HG03159 (cell line): ENCODE results near the gene ATP2A3.
A peak's percentile ranks its signal among the peaks of the same experiment; 100 is the strongest.

Source experiments
- ATAC-seq: cut with Tn5 transposase; IDR thresholded peaks from one replicate; pipeline ENCODE4 v1.9.1; 2021; ENCODE audit warnings: mild to moderate bottlenecking, moderate library complexity; ENCODE audit not compliant: unreplicated experiment

ATP2A3 gene

DNA sequence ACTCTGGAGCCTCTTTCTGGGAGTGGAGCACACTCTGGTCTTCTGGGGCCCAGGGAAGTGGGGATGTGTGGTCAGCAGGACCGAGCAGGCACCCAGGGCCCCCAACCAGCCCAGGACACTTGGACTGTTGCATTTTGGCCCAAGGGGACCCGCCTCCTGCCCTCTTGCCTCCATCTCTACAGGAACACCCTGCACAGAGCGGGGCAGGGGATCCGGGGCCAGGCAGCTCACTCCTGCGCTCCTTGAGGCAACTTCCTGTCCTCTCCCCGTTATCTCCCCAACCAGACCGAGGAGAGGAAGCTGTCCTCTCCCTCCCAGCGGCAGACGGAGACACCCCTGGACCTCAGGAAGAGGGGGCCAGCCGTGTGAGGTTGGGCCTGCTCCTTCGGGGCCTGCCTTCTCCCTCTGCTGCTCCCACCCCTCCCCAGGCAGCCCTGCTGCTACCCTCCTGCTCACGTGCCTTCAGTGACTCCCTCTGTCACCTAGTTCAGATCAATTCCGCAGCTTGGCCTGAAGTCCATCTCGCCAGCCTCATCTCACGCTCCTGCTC, 10.0 kb upstream of the ATP2A3 start:
- ATAC-seq, result no peak

DNA sequence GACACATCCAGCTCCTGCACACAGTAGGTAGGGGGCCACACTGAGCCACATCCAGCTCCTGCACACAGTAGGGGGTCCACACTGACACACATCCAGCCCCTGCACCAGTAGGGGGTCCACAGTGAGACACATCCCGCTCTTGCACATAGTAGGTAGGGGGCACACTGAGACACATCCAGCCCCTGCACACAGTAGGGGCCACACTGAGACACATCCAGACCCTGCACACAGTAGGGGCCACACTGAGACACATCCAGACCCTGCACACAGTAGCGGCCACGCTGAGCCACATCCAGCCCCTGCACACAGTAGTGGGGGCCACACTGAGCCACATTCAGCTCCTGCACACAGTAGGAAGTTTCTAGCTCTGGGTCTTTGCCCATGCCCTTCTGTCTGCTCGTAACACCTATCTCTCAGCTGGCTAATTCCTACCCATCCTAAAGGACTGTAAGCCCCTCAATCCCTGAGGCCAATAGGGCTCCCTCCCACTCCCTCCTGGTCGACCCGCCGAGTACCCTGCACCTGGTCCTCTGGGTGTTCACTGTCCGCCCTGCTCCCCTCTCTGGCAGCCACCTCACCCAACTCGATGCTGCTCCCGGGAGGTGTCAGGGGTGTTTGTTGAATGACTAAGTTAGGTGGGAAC, 9.4 kb upstream of the ATP2A3 start:
- ATAC-seq, result no peak

DNA sequence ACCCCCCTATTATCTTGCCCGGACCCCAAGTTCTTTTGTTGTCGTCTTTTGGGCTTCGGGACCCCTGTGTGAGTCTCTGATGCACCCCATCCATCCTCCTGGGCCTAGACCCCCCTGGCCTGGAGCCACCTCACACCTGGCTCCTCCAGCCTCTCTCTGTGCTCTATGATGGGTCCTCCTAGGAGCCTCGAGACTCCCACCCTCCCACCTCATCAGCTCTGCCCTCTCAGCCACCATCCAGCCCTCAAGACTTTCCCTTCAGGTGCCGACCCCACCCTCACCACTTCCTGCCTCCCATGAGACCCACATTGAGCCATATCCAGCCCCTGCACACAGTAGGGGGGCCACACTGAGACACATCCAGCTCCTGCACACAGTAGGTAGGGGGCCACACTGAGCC, 8.7 kb upstream of the ATP2A3 start:
- ATAC-seq, result no peak

DNA sequence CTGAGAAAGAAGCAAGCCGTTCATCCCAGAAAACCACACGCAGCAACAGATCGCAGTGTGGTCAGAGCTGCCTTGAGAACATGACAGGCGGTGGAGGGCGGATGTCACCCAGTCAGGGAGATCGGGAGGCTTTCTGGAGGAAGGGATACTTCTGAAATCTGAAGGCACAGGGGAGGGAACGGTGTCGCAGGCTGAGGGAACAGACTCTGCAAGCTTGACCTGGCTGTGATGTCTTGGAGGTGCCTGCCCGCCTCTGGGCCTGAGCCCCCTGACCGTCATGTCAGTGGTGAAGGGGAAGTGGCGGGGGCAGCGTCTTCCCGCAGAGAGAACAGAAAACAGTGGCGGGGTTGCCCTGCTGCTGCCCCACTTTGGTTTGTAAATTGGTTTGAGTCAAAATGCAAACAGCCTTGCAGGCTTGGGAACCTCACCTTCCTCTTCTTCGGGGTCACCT, 8.1 kb upstream of the ATP2A3 start:
- ATAC-seq, result no peak

DNA sequence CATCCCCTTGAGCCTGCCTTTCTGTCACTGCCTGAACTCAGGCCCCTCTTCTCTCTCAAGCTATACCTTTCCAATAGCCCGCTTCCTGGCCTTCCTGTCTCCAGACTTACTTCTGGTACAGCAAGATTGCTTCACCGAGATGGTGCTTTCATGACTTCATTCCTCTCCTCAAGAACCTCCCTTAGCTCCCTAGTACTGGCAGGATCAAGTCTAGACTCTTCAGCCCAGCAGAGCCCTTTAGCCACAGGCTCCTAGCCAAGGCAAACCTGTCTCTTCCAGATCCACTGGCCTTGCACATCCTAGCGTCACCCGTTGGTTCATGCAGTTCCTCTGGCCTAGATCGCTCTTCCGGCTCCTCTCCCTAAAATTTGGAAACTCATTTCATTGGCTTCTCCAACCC, 6.4 kb upstream of the ATP2A3 start:
- no peak for ATAC-seq

DNA sequence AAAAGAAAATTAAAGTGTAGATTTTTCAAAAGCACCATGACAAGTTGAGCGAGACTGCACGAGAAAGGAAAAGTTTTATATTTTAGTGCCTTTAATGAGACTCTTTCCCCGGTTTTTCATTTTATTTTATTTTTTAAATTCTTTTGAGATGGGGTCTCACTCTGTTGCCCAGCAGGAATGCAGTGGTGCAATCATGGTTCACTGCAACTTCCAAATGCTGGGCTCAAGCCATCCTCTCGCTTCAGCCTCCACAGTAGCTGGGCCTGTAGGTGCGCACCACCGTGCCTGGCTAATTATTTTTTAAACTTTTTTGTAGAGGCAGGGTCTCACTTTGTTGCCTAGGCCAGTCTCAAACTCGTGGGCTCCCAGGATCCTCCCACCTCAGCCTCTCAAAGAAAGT, 5.7 kb upstream of the ATP2A3 start:
- ATAC-seq, result no peak

DNA sequence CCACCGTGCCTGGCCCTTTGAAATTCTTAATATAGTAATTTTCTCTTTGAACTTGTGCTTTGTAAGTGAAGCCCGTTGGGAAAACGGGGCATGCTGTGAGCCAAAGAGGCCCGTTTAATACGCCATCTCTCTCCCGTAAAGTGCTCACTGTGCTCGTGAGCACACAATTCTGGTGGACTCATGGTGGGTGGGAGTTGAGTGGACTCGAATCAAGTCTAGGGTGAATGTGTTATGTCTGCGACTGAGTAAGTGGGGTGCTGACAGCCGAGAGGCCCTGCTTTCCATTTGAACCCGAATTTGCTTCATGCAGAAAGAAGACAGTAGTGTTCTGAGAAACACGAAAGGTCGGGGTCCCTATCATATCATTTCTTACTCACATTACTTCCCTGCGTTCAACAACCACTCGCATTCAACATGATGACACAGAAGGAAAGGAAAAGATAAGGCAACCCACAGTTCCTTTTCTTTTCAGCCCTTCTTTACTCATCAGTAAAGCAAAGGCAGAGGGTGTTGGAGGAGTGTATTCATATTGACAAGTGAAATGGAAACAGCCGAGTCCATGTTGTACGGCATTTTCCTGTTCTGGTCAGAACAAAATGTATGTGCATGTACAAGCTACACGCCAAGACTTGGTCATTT, 4.8 kb upstream of the ATP2A3 start:
- no peak for ATAC-seq

DNA sequence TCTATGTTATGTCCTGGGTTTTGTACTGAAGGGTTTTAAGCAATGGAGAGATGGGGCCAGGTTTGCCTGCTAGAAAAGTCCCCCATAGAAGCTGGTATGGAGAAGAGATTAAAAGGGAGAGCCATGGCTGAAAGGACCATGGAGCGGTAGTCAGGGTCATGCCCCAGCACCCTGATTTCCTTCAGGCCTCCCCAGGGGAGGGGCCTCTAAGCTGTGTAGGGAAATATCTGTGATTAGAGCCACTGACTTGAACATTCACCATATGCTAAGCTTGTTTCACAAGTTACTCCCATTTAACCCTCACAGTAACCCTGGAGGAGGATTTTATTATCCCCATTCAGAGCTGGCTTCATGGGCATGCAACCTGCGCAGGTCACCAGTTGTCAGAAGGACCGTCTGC, 3.8 kb upstream of the ATP2A3 start:
- no peak for ATAC-seq

DNA sequence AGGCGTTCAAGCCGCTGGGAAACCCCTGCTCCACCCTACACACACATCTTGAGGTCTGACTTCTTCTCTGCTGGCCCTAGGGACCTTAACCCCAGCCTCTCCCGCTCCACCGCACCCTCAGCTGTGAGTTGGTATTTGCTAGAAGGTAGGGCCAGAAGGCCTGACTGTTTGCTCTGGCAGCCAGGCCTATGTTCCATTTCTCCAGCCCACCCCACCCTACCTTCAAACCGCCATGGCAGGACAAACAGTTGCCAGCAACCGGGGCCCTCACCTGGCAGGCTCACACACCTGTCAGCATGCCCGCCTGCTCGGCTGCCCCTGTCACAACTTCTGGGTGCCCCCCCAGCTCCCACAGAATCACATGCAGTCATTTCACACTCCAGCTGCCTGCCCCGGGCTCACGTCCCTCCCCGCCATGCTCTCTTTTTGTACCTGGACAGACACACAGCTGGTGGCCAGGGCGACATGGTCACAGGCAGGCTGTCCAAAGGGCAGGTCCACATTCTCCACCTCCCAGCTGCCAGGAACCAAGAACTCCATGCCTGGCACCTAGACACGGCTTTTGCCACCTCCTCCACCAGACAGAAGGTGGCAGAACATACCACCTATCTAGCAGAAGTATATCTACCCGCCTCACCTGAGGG, 2.6 kb upstream of the ATP2A3 start:
- no peak for ATAC-seq

DNA sequence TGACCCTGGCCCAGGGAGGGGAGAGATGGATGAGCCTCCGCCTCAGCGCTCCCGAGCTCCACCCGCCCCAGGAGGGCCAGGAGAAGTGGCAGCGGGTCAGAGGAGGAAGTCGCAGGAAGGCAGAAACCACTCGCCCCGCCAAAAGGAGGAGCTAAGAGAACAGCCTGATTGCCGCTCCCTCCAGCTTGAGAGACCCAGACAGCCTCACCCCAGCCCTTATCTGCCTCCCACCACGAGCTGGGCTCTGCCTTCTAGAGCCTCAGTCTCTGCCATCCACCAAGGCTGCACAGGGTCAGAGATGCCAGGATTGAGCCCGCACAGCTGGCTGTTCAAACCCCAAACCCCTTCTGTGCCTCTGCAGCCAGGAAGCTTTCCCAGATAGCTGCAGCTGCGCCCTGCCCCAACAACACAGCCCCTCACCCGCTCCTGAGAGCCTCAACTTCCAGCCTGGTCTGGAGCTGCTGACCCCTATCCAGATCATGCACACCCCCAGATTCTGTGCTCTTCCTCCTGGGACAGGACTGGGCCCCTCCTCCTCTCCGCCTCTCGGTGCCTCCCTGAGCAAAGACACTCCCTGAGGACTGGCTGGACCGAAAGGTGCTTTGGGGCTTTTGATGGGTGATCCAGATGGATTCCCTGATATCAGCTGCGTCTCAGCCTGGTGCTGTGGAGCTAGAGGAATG, 1.0 kb upstream of the ATP2A3 start:
- ATAC-seq, result no peak

DNA sequence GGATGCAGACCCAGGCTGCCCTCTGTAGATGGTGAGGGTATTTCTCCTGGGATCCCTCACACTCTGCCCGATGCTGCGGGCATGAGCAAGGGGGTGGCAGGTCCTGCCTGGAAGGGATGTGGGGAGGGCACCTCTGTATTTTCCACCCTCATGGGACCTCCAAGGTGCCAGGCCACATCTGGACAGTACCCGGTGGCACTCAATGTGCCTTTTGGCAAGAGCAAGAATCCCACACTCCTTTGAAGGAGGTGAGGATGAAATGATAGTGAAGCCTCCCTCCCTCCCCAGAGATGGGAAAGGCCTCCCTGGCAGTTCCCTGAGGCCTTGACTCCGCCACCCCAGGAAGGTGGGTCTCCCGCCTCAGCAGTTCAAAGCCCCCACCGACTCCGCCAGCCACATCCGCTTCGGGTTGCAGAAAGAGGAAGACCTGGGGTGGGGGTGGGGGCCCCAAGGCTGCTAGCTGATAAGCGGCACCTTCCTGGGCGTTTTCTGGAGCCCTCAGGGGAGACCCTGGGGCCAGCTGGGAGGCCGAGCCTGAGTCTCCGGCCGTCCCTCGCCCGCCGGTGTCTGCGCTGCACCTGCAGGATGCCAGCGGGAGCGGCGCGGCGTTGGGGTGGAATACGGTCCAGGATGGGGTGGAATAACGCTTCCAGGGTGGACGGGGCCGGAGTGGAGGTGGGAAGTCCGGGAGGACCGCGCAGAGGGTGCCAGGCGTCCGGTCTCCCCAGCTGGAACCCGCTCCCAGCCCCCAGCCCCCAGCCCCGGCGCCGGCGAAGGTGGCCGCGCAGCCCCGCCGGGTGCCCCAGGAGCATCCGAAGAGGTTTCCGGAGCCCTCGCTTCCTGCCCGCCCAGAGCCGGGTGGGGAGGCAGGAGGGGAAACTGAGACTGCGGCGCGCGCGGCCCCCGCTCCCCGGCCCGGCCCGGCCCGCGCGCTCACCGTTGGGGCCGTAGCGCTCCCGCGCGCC, 718 bp downstream of the ATP2A3 start:
- ATAC-seq, result peak; percentile 28

DNA sequence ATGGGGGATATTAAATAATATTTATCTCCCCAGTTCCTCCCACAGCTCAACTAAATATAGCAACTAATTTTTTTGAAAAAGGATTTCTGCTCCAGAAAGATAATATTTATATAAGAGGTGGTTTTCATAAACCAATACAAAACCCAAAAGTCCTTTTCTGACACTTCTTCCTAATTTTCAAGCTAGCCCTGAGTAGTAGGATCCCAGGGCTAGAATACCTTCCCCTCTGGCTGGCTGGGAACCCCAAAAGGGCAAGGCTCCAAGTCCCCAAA, 1.3 kb downstream of the ATP2A3 start:
- no peak for ATAC-seq

DNA sequence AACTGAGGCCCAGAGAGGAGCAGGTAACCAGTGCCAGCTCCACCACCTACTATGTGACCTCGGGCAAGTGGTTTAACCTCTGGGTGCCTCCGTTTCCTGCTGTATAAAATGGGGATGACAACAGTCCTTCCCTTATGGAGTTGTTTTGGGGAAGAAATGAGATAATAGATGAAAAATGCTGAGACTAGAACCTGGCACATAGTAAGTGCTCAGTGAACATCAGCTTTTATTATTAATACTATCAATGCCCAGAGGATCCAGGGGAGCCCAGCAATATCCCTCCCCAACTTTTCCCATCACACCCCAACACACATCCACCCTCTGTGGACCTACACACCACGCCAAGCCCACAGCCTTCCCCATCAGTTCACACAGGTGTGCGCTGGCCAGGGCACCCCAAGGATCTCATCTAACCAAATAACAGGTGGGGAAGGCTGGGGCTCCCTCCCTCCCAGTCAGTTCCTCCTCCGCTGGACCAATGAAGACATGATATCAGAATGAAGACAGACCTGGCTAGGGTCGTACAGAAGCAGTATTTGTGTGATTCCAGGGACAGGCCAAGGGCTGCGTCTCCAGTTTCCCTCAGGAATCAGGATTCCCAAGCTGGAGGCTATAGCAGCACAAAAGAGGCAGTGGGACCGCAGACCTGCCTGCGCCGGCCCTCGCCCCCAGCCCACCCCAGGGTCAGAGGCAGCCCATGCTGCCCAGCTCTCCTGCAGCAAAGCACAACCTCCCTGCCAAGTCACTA, 1.8 kb downstream of the ATP2A3 start:
- no peak for ATAC-seq

DNA sequence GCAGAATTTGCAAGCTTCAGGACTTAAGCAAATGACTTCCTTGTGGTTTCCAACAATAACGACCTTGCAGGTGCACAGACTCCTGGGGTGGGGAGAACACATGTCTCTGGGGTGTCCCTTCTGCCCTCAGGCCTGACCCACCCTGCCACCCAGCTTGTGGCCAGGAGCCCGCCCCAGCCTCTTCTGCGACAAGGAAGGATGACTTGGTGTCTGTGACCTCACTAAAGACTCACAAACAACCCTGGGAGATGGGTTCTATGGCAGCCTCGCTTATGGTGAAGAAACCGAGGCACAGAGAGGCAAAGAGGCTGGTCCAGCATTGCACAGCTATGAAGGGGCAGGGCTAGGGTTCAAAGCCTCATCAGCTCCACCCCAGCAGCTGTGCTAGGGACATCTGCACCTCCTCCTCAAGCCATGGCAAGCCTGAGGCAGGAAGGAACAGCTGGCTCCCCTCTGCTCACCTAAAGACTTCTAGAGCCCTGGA, 2.6 kb downstream of the ATP2A3 start:
- no peak for ATAC-seq

DNA sequence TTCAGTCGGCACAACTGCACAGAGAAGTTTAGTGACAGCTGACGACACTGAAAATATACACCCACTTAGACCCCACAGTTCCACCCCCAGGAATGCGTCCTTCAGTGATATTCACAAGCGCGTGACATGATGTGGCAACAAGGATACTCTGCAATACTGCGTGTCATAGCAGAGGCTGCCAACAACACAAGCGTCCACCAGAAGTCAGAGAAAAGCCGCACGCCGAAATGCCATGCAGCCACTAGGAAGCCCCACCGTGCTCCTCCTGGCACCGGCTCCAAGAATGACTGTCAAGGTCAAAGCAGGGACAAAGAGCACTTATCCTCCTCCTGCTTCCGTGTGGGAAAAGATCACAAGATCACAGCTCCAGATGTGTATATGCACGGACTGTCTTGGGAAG, 3.5 kb downstream of the ATP2A3 start:
- ATAC-seq, result no peak

DNA sequence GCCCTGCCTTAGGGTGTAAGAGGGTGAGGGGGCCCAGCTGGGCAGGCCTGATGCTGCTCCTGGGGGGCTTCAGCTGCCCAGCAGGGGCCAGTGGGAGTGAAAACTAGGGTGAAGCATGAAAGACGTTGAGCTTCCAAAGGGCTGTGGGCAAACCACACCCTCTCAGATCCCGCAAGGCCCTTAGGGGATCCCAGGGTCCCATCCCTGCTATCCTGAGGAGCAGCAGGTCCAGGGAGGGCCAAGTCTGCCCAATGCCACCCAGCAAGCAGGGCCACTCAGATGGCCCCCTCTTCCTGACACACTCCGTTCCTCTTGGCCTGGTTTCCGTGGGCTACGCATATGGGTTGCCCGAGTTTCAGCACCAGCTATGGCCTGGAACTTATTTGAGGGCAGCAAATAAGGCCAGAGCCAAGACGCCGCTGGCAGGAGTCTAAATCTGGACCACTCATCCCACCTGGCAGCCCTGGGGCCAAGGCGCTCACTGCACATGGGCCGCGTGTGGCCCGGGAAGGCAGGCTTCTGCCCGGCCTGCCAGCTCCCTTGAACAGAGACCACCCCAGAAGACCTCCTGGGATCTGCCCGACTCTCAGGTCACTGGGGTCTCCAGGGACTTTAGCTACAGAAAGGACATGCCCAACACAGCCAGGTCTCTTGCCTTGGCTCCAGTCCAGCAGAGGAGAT, 4.2 kb downstream of the ATP2A3 start:
- ATAC-seq, result no peak

DNA sequence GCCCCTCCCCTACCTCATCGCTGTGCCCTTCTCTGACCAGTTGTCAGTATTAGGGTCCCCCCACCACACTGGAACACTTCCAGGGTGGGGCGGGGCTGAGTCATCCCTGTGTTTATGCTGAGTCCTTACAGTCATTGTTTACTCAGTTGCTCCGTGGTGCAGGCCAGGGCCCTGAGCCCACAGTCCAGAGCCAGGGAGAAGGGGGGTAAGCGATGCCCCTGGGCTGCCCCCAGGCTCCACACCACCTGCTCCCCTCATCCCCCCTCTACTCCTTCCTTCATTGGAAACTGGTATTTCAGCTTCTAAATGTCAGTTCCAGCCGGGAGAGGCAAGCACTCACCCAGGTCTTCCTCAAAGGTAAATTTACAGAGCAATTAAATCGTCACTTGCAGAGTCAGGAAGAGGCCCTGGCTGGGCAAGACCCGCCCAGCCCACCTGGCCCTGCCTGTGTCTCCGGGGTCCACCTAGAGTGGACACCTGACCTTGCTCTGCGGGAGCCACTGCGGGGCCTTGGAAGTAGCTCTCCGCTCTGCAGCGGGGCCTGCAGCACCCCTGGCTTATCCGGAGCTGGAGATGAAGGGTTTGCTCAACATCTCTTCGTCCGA, 4.8 kb downstream of the ATP2A3 start:
- no peak for ATAC-seq

DNA sequence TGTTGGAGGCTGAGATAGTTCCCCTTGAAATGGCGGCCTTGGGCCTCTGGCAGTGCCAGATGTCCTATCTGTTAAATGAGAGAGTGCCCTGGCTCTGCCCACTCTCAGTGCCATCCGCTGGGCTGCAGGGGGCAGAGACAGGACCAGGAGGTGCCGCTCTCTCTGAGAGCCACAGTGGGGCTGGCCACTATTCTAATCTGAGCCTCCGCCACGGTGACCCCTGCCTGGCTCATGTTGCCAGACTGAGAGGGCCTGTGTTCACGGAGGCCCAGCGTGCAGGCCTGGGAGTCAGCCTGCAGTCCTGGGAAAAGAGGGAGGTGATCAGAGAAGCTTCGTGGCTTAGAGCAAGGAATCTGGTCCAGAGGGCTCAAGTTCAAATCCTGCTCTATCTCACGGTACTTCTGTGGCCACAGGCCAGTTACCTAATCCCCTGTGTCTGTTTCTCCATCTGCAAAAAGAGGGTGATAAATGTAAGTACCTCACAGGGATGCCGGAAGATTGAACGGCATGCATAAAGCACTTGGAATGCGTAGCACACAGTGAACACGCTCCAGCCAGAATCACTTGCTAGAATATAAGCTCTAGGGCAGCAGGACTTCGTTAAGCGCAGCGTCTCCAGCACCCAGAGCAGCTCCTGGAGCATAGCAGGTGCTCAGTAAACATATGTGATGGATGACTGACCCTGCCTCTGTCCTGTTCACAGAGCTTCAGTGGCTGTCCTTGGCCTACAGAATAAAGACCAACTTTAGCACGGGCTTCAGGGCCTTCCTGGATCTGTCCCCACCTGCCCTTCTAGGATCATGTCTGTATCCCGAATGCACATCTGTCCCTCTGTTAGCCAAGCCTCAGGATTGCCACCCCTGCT, 6.3 kb downstream of the ATP2A3 start:
- no peak for ATAC-seq
